Measurements from ENCODE around the gene MAP1LC3B.

The MAP1LC3B gene

GRCh38 chr16:87348616-87349157, 43.4 kb upstream of the MAP1LC3B start:
- Histone ChIP-seq H3K9me3 (ENCODE audit: insufficient read depth, low read depth, low read length) (no peaks in the 10 kb centered on the region), H3K4me3 (ENCODE audit: low read length, poor library complexity, severe bottlenecking) (no peak overlapping the region), H3K27me3 (ENCODE audit: insufficient read depth, low read length, poor library complexity, severe bottlenecking) (no peaks in the 10 kb centered on the region), H3K9me2 (replicated peaks; ENCODE audit: low read depth, low read length) (no peaks in the 10 kb centered on the region), H3K36me3 (ENCODE audit: insufficient read depth, low read length) (peaks cover 11% of the 10 kb centered on the region; the same call in 1 of the 2 replicates), H3K4me1 (ENCODE audit: insufficient read depth, low read length, poor library complexity, severe bottlenecking) (no peaks in the 10 kb centered on the region), H3K9ac (ENCODE audit: low read depth, low read length, poor library complexity, severe bottlenecking) (no peak overlapping the region), H2AFZ (ENCODE audit: low read length) (no peak overlapping the region), H3F3A (ENCODE audit: low read depth) (no peaks in the 10 kb centered on the region), H3K79me2 (ENCODE audit: insufficient read depth, low read length) (no peaks in the 10 kb centered on the region), H3K4me2 (ENCODE audit: low read depth, low read length, poor library complexity, severe bottlenecking) (no peak overlapping the region), H4K20me1 (ENCODE audit: insufficient read depth, low read length, poor library complexity, severe bottlenecking) (no peaks in the 10 kb centered on the region)
- TF ChIP-seq CTCF (conservative IDR thresholded peaks at IDR 0.05; ENCODE audit: low read length) = no peak
- no peak for TF ChIP-seq EZH2phosphoT487 (IDR thresholded peaks at IDR 0.05; ENCODE audit: borderline replicate concordance)

GRCh38 chr16:87350031-87350430, 42.1 kb upstream of the MAP1LC3B start:
- Histone ChIP-seq H3K9ac (ENCODE audit: low read depth, low read length, poor library complexity, severe bottlenecking) (no peak overlapping the region), H2AFZ (ENCODE audit: low read length) (no peak overlapping the region), H3K79me2 (ENCODE audit: insufficient read depth, low read length) (no peaks in the 10 kb centered on the region), H3K9me3 (ENCODE audit: insufficient read depth, low read depth, low read length) (no peaks in the 10 kb centered on the region), H3K9me2 (replicated peaks; ENCODE audit: low read depth, low read length) (no peaks in the 10 kb centered on the region), H3K36me3 (ENCODE audit: insufficient read depth, low read length) (peaks cover 11% of the 10 kb centered on the region; the same call in 1 of the 2 replicates), H3K27me3 (ENCODE audit: insufficient read depth, low read length, poor library complexity, severe bottlenecking) (no peaks in the 10 kb centered on the region), H3F3A (ENCODE audit: low read depth) (no peaks in the 10 kb centered on the region), H3K4me3 (ENCODE audit: low read length, poor library complexity, severe bottlenecking) (no peak overlapping the region), H4K20me1 (ENCODE audit: insufficient read depth, low read length, poor library complexity, severe bottlenecking) (no peaks in the 10 kb centered on the region), H3K4me2 (ENCODE audit: low read depth, low read length, poor library complexity, severe bottlenecking) (no peak overlapping the region), H3K4me1 (ENCODE audit: insufficient read depth, low read length, poor library complexity, severe bottlenecking) (no peaks in the 10 kb centered on the region)
- no peak for TF ChIP-seq CTCF (conservative IDR thresholded peaks at IDR 0.05; ENCODE audit: low read length)
- TF ChIP-seq EZH2phosphoT487 (IDR thresholded peaks at IDR 0.05; ENCODE audit: borderline replicate concordance) = no peak

- TF ChIP-seq EZH2phosphoT487 (IDR thresholded peaks at IDR 0.05; ENCODE audit: borderline replicate concordance) (no peak), CTCF (conservative IDR thresholded peaks at IDR 0.05; ENCODE audit: low read length) (no peak)
- Histone ChIP-seq H3K36me3 (ENCODE audit: insufficient read depth, low read length) (peaks cover 11% of the 10 kb centered on the region; the same call in 1 of the 2 replicates), H3K4me3 (ENCODE audit: low read length, poor library complexity, severe bottlenecking) (no peak overlapping the region), H3K79me2 (ENCODE audit: insufficient read depth, low read length) (no peaks in the 10 kb centered on the region), H3K9me3 (ENCODE audit: insufficient read depth, low read depth, low read length) (no peaks in the 10 kb centered on the region), H2AFZ (ENCODE audit: low read length) (no peak overlapping the region), H3K4me2 (ENCODE audit: low read depth, low read length, poor library complexity, severe bottlenecking) (no peak overlapping the region), H3K4me1 (ENCODE audit: insufficient read depth, low read length, poor library complexity, severe bottlenecking) (no peaks in the 10 kb centered on the region), H3F3A (ENCODE audit: low read depth) (no peaks in the 10 kb centered on the region), H4K20me1 (ENCODE audit: insufficient read depth, low read length, poor library complexity, severe bottlenecking) (no peaks in the 10 kb centered on the region), H3K9me2 (replicated peaks; ENCODE audit: low read depth, low read length) (no peaks in the 10 kb centered on the region), H3K9ac (ENCODE audit: low read depth, low read length, poor library complexity, severe bottlenecking) (no peak overlapping the region), H3K27me3 (ENCODE audit: insufficient read depth, low read length, poor library complexity, severe bottlenecking) (no peaks in the 10 kb centered on the region)
Measured at GRCh38 chr16:87350681-87351319, 41.3 kb upstream of the MAP1LC3B start.

All from Loucy (cell line).